Brain pericyte (primary cell): ENCODE results near the gene SEMA6B.
"Not testable (repeated sequence)": the region's sequence is repeated elsewhere in the genome, so short reads cannot be mapped to it uniquely, and the experiment has no call there.

Source experiments
- DNase-seq: peaks from one replicate; pipeline ENCODE4 v3.0.0-alpha.2; 2012; ENCODE audit warnings: low read depth, low spot score

Gene SEMA6B

DNA sequence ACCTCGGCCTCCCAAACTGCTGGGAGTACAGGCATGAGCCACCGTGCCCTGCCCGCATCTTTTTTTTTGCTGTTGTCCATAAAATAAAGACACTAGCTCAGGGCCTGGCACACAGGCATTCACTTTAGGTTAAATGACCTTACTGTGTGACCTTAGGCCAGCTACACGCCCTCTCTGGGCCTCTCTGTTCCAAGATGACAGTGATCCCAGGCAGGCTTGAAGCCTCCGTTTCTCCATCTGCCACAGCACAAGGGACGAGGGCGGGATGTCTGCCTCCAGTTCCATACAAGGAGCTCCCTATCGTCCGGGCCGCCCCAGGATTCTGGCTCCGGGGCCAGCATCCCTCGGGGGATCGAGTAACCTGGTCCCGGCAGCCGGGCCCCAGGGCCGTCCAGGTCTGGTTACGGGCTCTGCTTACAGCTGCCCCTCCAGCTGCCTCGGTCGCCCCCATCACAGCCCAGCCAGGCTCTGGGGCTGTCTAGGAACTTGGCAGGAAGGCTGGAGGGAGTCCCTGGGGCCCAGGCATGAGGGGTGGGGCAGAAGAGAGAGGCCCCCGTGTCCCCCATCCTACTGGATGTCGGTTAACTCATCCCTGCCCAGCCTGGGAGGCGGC is 11.9 kb upstream of the SEMA6B start:
- DNase-seq, result no peak

DNA sequence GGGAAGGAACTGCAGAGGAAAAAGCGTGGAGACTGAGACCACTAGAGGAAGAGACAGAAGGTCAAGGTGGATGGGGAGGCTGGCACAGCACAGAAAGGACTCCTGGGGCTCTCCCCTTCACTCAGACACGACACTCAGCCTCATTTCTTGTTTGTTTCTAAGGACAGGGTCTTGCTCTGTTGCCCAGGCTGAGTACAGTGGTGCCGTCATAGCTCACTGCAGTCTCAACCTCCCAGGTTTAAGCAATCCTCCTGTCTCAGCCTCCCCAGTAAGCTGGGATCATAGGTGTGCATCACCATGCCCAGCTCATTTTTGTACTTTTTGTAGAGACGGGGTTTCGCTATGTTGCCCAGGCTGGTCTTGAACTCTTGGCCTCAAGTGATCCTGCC is 11.4 kb upstream of the SEMA6B start:
- no peak for DNase-seq

DNA sequence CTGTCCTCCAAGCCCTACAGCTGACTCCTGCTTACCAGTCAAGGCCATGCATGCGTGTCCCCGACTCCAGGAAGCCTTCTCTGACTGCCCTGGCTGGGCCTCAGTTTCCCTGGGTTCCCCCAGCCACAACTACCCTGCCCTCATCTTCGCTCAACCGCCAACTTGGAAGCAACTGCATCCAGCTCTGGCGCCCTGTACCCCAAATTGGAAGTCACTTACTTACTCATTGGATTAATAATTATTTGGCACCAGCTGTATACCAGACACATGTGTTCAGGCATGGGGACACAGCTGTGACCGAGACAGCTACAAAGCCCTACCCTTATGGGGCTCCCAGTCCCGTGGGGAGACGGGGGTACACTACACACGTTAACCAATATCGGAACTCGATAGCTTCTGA is 10.9 kb upstream of the SEMA6B start:
- DNase-seq, result no peak

DNA sequence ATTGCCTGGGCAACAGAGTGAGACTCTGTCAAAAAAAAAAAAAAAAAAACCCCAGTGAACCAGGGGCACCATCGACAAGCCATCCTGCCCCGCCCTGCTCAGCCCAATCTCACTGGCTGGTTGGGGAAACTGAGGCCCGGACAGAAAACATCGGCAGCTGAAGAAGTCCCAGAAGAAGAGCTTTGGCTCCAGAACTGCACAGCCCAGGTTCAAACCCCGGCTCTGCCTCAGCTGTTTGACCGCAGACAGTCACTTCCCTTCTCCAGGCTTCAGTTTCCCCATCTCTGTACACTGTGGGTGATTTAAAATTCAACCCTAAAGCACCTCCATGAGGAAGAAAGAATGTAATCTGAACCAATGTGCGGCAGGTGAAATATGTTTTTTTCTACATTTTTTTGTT is 9.4 kb upstream of the SEMA6B start:
- no peak for DNase-seq

DNA sequence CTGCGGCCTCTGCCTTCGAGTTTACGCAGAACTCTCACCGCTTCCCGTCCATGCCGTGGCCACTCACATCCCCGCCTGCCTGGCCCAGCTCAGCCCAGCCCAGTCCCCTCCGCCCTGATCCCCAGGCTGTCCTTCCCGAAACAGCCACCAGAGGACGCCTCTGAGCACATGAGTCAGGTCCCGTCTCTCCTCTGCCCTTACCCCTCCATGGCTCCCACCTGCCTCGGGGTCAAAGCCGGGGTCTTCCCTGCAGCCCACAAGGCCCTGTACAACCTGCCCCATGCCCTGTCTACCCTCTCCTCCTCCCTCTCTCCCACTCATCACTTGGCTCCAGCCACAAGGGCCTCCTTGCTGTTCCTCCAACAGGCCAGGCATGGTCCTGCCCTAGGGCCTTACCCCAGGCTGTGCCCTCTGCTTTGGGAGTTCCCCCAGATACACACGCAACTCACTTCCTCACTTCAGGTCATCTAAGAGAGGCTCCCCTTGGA is 8.1 kb upstream of the SEMA6B start:
- DNase-seq, result no peak

DNA sequence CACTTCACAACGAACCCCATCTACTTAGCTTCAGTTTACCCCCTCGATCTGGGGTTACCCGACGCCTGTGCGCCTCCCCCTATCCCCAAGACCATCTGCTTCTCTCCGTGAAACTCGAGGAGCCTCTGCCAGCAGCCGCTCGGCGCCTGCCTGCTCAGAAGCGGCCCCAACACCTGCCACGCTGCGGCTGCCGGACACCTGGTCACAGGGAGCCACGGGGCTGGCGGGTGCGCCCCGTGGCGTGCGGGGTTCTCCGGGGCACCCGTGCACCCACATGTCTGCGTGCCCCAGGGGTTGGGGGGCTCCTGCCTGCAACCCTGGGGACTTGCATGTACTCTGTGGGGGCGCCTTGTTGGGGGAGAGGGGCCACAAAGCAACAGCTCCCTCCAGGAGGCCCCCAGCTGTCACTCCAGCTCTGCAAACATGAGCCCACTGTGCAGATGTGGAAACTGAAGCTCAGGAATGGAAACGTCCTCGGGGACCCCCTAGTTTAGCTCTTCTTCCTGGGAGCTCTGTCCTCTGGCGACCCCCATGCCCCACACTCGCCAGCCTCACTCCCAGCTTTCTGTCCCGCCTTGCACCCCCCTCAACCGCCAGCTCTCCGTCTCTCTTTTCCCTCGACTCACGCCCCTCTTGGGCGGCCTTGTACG is 7.0 kb upstream of the SEMA6B start:
- DNase-seq, result no peak

DNA sequence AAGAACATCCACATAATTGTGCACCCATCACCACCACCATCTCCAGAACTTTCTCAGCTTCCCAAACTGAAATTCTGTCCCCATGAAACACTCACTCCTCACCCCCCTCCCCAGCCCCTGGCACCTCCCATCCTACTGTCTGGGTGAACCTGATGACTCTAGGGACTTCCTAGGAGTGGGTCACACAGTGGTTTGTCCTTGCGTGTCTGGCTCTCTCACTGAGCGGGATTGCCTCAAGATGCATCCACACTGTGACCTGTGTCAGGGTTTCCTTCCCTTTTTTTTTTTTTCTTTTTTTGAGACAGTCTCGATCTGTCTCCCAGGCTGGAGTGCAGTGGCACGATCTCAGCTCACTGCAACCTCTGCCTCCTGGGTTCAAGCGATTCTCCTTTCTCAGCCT is 4.1 kb upstream of the SEMA6B start:
- not testable (repeated sequence) for DNase-seq

DNA sequence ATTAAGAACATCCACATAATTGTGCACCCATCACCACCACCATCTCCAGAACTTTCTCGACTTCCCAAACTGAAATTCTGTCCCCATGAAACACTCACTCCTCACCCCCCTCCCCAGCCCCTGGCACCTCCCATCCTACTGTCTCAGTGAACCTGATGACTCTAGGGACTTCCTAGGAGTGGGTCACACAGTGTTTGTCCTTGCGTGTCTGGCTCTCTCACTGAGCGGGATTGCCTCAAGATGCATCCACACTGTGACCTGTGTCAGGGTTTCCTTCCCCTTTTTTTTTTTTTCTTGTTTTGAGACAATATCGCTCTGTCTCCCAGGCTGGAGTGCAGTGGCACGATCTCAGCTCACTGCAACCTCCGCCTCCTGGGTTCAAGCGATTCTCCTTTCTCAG is 2.6 kb upstream of the SEMA6B start:
- not testable (repeated sequence) for DNase-seq

DNA sequence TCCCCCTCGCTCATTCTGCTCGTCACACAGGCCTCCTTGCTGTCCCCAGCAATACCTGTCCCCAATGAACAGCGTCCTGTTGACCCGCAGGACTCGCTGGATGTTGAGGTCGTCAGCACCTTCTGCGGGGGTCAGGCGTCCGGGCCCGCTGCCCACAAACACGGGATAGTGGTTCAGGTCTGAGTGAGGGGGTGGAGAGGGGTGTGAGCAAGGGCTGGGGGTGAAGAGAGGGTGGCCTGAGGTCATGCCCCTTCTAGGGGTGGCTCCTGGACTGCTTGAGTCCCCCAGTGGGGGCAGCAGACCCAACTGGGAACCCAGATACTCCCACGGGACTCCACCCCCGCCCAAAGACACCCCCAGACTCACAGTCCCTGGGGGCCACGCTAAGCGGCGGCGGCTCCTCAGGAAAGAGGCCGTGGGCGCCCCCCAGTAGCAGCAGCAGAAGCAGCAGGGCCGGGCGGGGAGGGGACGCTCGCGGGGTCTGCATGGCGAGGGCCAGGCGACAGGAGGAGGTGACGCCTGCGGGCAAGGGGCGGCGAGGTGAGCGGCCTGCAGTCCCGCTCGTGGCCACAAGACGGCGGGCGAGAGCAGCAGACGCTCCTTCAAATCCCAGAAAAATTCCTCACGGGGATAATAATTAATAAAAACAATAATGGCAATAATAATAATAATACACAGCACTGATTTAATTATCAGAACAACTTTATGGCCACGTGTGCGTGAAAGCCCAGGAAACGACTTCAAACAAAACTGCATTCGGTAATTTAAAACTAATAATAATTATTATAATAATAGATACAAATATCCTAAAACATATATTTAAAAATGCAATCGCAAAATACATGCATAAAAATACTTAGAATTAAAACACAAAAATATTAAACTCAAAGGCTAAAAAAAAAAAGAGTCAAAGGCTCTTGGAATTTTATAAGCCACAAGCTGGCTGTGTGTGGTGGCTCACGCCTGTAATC is 1.2 kb downstream of the SEMA6B start:
- DNase-seq, result no peak

DNA sequence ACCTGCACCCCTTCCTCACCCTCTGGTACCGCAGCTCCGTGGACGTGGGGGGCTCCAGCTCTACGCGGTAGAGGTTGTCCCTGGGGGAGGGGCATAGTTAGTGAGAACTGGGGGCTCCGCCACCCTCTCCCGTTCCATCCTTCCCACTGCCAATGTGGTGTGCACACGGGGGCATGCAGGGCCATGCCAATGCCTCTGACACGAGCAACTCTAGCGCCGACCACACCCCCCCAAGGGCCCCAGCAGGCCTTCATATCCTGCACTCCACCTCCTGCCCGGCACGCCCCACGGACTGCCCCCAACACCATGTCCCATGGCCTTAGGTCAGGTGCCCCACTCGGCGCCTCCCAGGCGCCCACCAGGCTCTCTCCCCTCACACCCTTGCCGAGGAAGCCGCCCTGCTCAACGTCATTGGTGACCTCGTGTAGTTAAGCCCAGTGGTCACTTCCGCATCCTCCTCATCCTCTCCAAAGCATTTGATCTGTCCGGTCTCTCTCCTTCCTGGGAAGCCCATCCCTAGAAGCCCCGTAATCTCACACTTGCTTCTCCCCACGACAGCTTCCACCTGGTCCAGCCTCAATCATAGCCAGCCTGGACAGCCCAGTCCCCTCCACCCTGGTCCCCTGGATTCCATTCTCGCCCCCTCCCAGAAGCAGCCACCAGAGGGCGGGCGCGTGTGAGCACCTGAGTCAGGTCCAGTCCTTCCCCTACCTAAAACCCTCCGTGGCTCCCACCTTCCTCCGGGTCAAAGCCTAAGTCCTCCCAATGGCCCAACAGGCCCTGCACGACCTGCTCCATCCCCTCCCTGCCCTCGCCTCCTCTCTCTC is 2.1 kb downstream of the SEMA6B start:
- DNase-seq, result no peak

DNA sequence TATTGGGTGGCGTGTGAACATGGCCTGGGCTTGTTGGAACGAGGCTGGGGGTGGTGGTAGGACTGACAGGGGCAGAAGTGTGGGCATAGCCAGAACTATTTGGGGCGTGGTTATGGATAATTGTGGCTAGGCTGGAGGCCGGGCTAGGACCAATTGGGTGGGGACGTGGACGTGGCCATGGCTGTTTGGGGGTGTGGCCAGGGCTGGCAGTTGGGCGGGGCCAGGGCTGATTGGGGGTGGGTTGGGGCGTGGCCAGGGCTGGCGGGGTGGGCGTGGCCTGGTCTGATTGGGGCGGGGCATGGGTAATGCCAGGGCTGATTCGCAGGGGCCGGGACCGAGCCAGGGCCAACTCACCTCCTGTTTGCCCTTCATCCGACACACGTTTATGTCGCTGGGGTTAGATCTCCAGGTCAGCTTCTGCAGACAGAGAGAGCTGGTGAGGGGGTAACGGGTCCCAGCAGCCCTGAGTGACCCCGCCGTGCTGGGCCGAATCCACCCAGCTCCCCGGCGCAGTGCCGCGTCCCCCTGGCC is 2.8 kb downstream of the SEMA6B start:
- DNase-seq, result no peak

DNA sequence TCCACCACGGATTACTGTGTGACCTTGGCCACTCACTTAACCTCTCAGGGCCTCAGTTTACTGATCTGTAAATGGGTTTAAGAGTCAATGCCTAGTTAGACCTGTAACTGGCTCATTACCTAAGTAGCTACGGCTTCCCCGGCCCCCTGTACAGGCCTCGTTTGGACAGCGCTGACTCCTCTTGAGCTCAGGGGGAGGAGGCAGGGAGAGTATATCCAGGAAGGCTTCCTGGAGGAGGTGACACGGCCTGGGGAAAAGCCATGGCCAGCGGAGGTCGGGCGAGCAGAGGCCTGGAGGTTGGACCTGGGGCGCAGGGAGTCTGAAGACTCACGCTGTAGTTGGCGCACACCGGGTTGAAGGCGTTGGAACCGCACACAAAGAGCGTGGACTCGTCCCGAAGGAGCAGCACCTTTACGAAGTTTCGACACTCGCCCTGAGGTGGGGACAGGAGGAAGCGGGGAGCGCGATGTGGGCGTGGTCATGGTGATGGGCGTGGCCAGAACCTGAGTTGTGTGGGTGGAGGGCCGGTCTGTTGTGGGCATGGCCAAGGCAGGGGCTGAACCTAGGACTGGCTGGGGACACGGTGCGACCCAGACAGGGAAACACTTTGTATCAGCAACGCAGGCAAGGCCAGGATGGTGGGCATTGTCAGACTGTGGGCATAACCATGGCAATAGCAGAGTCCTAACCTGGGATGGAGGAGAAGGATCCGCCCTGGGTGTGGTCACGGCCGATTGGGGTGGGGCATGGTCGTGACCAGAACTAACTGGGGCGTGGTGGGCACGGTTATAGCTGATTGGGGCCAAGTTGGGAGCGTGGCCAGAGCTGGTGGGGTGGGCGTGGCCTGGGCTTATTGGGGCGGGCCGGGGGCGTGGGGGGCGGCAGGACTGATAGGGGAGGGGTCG is 3.6 kb downstream of the SEMA6B start:
- no peak for DNase-seq

DNA sequence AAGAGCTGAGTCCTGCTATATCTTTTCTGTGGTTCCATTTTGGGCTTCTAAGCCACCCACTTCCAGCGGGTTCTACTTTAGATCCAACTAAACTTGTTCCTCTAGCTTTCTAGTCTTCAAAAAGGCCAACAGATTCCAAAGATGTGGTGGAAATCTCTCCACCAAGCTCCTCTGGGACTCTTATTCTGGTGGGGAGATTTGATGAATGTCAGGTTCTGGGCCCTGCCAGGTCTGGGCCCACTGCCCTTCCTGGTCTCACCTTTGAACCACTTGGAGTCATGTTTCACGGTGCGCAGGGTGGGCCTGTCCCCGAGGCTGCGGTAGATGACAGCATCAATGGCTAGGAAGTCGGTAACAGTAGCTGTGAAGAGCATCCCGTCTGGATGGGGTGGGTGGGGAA is 4.8 kb downstream of the SEMA6B start:
- DNase-seq, result no peak

DNA sequence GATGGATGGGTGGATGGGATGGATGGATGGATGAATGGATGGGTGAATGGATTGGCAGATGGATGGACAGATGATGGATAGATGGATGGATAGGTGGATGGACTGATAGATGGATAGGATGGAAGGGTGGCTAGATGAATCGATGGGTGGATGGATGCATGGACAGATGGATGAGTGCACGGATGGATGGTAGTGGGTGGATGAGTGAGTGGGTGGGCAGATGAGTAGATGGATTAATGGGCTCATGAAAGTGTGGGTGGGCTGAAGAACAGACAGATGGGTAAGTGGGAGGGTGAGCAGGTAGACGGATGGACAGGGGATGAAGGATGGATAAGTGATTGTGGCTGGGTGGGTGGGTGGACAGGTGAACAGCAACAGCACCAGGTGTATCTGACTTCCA is 5.7 kb downstream of the SEMA6B start:
- no peak for DNase-seq

DNA sequence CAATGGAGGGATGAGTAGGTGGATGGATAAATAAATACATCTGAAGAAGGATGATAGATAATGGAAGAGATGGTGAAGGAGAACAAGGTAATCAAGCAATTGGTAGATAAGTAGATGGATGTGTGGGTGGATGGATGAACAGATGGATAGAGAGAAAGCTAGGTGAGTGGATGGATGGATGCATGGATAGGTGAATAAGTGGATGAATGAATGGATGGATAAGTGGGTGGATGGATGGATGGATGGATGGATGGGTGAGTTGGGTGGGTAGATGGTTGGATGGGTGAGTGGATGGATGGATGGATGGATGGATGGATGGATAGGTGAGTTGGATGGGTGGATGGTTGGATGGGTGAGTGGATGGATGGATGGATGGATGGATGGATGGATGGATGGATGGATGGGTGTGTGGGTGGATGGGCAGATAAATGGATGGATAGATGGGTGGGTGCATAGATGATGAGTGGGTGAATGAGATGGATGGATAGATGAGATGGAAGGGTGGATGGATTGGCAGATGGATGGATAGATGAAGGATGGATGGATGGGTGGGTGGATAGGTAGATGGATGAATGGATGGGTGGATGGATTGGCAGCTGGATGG is 6.3 kb downstream of the SEMA6B start:
- no peak for DNase-seq

DNA sequence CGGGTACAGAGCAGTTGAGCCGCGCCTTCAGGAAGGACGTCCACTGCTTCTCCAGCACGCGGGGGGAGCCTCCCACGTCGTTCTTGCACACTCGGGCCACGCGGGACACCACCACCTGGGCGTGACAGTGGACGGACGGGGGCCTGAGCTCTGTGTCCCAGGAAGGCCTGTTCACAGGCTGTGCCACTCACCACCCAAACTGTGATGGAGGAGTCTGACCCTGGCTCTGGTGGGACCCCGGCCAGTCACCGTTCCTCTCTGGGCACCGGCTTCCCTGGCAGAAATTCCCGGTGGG is 7.0 kb downstream of the SEMA6B start:
- no peak for DNase-seq

DNA sequence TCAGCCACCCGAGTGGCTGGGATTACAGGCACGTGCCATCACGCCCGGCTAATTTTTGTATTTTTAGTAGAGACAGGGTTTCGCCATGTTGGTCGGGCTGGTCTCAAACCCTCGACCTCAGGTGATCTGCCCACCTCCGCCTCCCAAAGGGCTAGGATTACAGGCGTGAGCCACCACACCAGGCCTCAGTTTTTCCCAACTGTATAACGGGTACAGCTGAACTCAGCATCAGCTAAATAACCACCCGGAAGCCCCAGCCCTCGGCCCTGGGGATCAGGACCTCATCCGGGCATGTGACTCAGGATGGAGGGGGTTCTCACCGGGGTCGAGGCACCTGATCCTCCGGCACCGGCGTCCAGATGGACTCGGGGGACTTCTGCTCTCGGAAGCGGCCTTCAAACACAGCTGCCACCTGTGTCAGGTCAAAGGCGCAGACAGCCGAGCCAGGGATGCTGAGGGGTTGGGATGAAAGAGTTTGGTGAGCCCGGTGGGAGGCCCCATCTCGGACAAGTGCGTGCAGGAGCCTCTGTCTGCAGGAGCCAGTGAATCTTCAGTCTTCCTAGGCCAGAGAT is 8.9 kb downstream of the SEMA6B start:
- DNase-seq, result no peak

DNA sequence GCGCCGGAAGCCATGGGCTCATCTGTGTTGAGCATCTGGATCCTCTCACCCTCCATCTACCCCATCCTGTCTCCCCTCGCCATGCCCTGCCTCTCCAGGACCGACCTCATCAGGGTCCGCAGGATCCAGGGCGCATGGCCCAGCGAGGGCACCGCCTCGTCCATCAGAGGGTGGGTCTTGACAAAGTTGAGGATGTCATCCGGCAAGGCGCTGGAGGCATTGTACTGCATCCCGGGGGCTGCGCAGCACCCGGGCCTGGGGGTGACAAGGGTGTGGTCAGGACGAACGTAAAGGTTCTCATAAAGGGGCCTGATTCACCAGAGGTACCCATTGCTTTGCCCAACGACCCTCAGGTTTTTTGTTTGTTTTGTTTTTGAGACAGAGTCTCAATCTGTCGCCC is 9.5 kb downstream of the SEMA6B start:
- DNase-seq, result no peak

DNA sequence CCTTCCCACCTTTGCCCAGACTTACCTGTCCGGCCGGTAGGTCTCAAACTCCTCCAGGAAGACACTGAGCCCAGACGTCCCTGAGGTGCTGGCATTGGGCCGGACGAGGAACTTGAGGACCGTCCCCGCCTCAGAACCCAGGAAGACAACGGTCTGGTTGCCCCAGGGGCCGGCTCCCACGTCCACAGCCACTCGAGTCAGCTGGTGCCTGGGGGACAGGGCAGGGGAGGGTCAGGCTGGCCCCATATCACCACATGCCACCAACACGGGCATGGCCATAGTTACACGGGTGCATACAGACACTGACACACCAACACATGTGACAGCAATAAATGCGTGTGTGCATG is 11.3 kb downstream of the SEMA6B start:
- no peak for DNase-seq
